K562 treated with DMSO at 1 percent for 4 hours (cell line): ENCODE data around the gene EVA1C. TPM values are rescaled to one million over a fixed set of nuclear protein-coding genes. Genes with fewer than 3 reads are reported as not detected.

Experiments
- total RNA-seq: library from RNA; unstranded; fragments of 300-600 nt; gene quantifications from 2 replicates; pipeline ENCODE4 v1.2.3, GENCODE V29; 2022; ENCODE audit not compliant: insufficient read depth

The EVA1C gene, protein sequence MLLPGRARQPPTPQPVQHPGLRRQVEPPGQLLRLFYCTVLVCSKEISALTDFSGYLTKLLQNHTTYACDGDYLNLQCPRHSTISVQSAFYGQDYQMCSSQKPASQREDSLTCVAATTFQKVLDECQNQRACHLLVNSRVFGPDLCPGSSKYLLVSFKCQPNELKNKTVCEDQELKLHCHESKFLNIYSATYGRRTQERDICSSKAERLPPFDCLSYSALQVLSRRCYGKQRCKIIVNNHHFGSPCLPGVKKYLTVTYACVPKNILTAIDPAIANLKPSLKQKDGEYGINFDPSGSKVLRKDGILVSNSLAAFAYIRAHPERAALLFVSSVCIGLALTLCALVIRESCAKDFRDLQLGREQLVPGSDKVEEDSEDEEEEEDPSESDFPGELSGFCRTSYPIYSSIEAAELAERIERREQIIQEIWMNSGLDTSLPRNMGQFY
- not detected in 2 replicates for total RNA-seq

GRCh38 chr21:32412162-32413014 is at the start of gene EVA1C:
Gene EVA1C (plus strand): TSS chr21:32412706. CDS start chr21:32412854, 148 bp downstream.

GRCh38 chr21:32392880-32393676 is 19.4 kb upstream of the EVA1C start, which contains the start of gene URB1:
Gene URB1 (minus strand): TSS chr21:32393012. CDS start chr21:32392910, 102 bp downstream.

Other genes starting within 250 kb of the EVA1C start
- 38.3 and 44.6 TPM in 2 replicates for gene MIS18A, start 133.7 kb upstream of the EVA1C start, total RNA-seq
- not detected in 2 replicates for gene MRAP, start 113.9 kb upstream of the EVA1C start, total RNA-seq
- gene URB1, start 19.7 kb upstream of the EVA1C start, total RNA-seq, result 5.3 and 6.8 TPM in 2 replicates
- gene TCP10L, start 172.8 kb downstream of the EVA1C start, total RNA-seq, result not detected in 2 replicates
- 72.2 and 80.8 TPM in 2 replicates for gene CFAP298, start 199.7 kb downstream of the EVA1C start, total RNA-seq